ENCODE data around the gene SRCAP. TPM values are rescaled to one million over a fixed set of nuclear protein-coding genes. Genes with fewer than 3 reads are reported as not detected.

SRCAP gene
- total RNA-seq, 1 experiment from 2014 or later = 7.4 TPM

GRCh38 chr16:30745082-30745481 lies 46.1 kb downstream of the SRCAP start:
- Histone ChIP-seq H3K4me3 (ENCODE audit: insufficient read depth, low read depth, low read length) (no peak overlapping the region), H3K27me3 (ENCODE audit: control insufficient read depth, insufficient read depth, low read length) (no peaks in the 10 kb centered on the region), H3K36me3 (replicated peaks; ENCODE audit: control insufficient read depth, insufficient read depth, low read length) (peaks cover 3% of the 10 kb centered on the region)
- no peak for DNase-seq

- H3K4me3 ChIP-seq (ENCODE audit: insufficient read depth, low read depth, low read length) = no peak overlapping the region
- DNase-seq = no peak
- H3K36me3 ChIP-seq (replicated peaks; ENCODE audit: control insufficient read depth, insufficient read depth, low read length) = peaks cover 6% of the 10 kb centered on the region
- no peaks in the 10 kb centered on the region for H3K27me3 ChIP-seq (ENCODE audit: control insufficient read depth, insufficient read depth, low read length)
Measured at GRCh38 chr16:30746638-30747175, 47.7 kb downstream of the SRCAP start.

GRCh38 chr16:30747331-30747730 lies 48.4 kb downstream of the SRCAP start:
- H3K27me3 ChIP-seq (ENCODE audit: control insufficient read depth, insufficient read depth, low read length) = no peaks in the 10 kb centered on the region
- DNase-seq = no peak
- H3K4me3 ChIP-seq (ENCODE audit: insufficient read depth, low read depth, low read length) = no peak overlapping the region

GRCh38 chr16:30747799-30748633 lies 49.0 kb downstream of the SRCAP start, which contains the start of gene PHKG2:
TSS of gene PHKG2 (plus strand) at chr16:30748425. CDS start at chr16:30748821, 396 bp downstream.
- Histone ChIP-seq H3K36me3 (replicated peaks; ENCODE audit: control insufficient read depth, insufficient read depth, low read length) (peaks cover 6% of the 10 kb centered on the region), H3K27me3 (ENCODE audit: control insufficient read depth, insufficient read depth, low read length) (no peaks in the 10 kb centered on the region), H3K4me3 (ENCODE audit: insufficient read depth, low read depth, low read length) (peak within 1 kb of the TSS; percentile 72)
- DNase-seq = peak; percentile 99

More at GRCh38 chr16:30747331-30747730, 48.4 kb downstream of the SRCAP start:
- peaks cover 6% of the 10 kb centered on the region for H3K36me3 ChIP-seq (replicated peaks; ENCODE audit: control insufficient read depth, insufficient read depth, low read length)

GRCh38 chr16:30748634-30749445 lies 49.9 kb downstream of the SRCAP start:
- Histone ChIP-seq H3K27me3 (ENCODE audit: control insufficient read depth, insufficient read depth, low read length) (no peaks in the 10 kb centered on the region), H3K36me3 (replicated peaks; ENCODE audit: control insufficient read depth, insufficient read depth, low read length) (peaks cover 12% of the 10 kb centered on the region), H3K4me3 (ENCODE audit: insufficient read depth, low read depth, low read length) (peak overlapping the region; percentile 72)
- no peak for DNase-seq

- H3K4me3 ChIP-seq (ENCODE audit: insufficient read depth, low read depth, low read length) = no peak overlapping the region
- no peaks in the 10 kb centered on the region for H3K27me3 ChIP-seq (ENCODE audit: control insufficient read depth, insufficient read depth, low read length)
- peaks cover 18% of the 10 kb centered on the region for H3K36me3 ChIP-seq (replicated peaks; ENCODE audit: control insufficient read depth, insufficient read depth, low read length)
- DNase-seq = no peak
Measured at GRCh38 chr16:30750201-30750600, 51.2 kb downstream of the SRCAP start.

- DNase-seq = no peak
- Histone ChIP-seq H3K4me3 (ENCODE audit: insufficient read depth, low read depth, low read length) (no peak overlapping the region), H3K27me3 (ENCODE audit: control insufficient read depth, insufficient read depth, low read length) (no peaks in the 10 kb centered on the region), H3K36me3 (replicated peaks; ENCODE audit: control insufficient read depth, insufficient read depth, low read length) (peaks cover 18% of the 10 kb centered on the region)
Measured at GRCh38 chr16:30750876-30751465, 52.0 kb downstream of the SRCAP start.

- H3K4me3 ChIP-seq (ENCODE audit: insufficient read depth, low read depth, low read length) = no peak overlapping the region
- H3K36me3 ChIP-seq (replicated peaks; ENCODE audit: control insufficient read depth, insufficient read depth, low read length) = peaks cover 18% of the 10 kb centered on the region
- no peaks in the 10 kb centered on the region for H3K27me3 ChIP-seq (ENCODE audit: control insufficient read depth, insufficient read depth, low read length)
- DNase-seq = no peak
Measured at GRCh38 chr16:30753596-30753995, 54.6 kb downstream of the SRCAP start.

GRCh38 chr16:30755955-30756780 lies 57.2 kb downstream of the SRCAP start:
- Histone ChIP-seq H3K27me3 (ENCODE audit: control insufficient read depth, insufficient read depth, low read length) (no peaks in the 10 kb centered on the region), H3K4me3 (ENCODE audit: insufficient read depth, low read depth, low read length) (no peak overlapping the region), H3K36me3 (replicated peaks; ENCODE audit: control insufficient read depth, insufficient read depth, low read length) (peaks cover 15% of the 10 kb centered on the region)
- DNase-seq = no peak

- H3K4me3 ChIP-seq (ENCODE audit: insufficient read depth, low read depth, low read length) = no peak overlapping the region
- DNase-seq = no peak
- peaks cover 12% of the 10 kb centered on the region for H3K36me3 ChIP-seq (replicated peaks; ENCODE audit: control insufficient read depth, insufficient read depth, low read length)
- H3K27me3 ChIP-seq (ENCODE audit: control insufficient read depth, insufficient read depth, low read length) = no peaks in the 10 kb centered on the region
Measured at GRCh38 chr16:30756781-30757100, 57.8 kb downstream of the SRCAP start.

- Histone ChIP-seq H3K27me3 (ENCODE audit: control insufficient read depth, insufficient read depth, low read length) (no peaks in the 10 kb centered on the region), H3K4me3 (ENCODE audit: insufficient read depth, low read depth, low read length) (no peak overlapping the region), H3K36me3 (replicated peaks; ENCODE audit: control insufficient read depth, insufficient read depth, low read length) (peaks cover 12% of the 10 kb centered on the region)
- no peak for DNase-seq
Measured at GRCh38 chr16:30757316-30757715, 58.3 kb downstream of the SRCAP start.

- peaks cover 12% of the 10 kb centered on the region for H3K36me3 ChIP-seq (replicated peaks; ENCODE audit: control insufficient read depth, insufficient read depth, low read length)
- no peak overlapping the region for H3K4me3 ChIP-seq (ENCODE audit: insufficient read depth, low read depth, low read length)
- DNase-seq = no peak
- no peaks in the 10 kb centered on the region for H3K27me3 ChIP-seq (ENCODE audit: control insufficient read depth, insufficient read depth, low read length)
Measured at GRCh38 chr16:30758988-30759491, 60.1 kb downstream of the SRCAP start.

- no peaks in the 10 kb centered on the region for H3K27me3 ChIP-seq (ENCODE audit: control insufficient read depth, insufficient read depth, low read length)
- H3K4me3 ChIP-seq (ENCODE audit: insufficient read depth, low read depth, low read length) = no peak overlapping the region
- no peak for DNase-seq
- peaks cover 18% of the 10 kb centered on the region for H3K36me3 ChIP-seq (replicated peaks; ENCODE audit: control insufficient read depth, insufficient read depth, low read length)
Measured at GRCh38 chr16:30760001-30760559, 61.1 kb downstream of the SRCAP start.

Measured in H7 (cell line).